ENCODE results near the gene SCNN1G. TPM values are rescaled to one million over a fixed set of nuclear protein-coding genes. Genes with fewer than 3 reads are reported as not detected.

Gene SCNN1G
- total RNA-seq, 1 donor from 2014 or later = not detected

- no peaks in the 10 kb centered on the region for H3K9me3 Mint-ChIP-seq (ENCODE audit: low read depth)
- H3K36me3 Mint-ChIP-seq (ENCODE audit: low read depth) = no peaks in the 10 kb centered on the region
- TF ChIP-seq CTCF (IDR thresholded peaks at IDR 0.05) = no peak
- no peak overlapping the region for H3K27ac Mint-ChIP-seq (ENCODE audit: unreplicated experiment)
- no peak for DNase-seq (ENCODE audit: low spot score)
- H3K27me3 Mint-ChIP-seq (ENCODE audit: low read depth) = peaks cover 24% of the 10 kb centered on the region
- H3K4me1 Mint-ChIP-seq (ENCODE audit: low read depth) = no peaks in the 10 kb centered on the region
- H3K4me3 Mint-ChIP-seq (ENCODE audit: unreplicated experiment) = no peak overlapping the region
Measured at GRCh38 chr16:23174622-23175021, 7.9 kb upstream of the SCNN1G start.

GRCh38 chr16:23175651-23176050, 6.9 kb upstream of the SCNN1G start:
- Mint-ChIP-seq H3K36me3 (ENCODE audit: low read depth) (no peaks in the 10 kb centered on the region), H3K27ac (ENCODE audit: unreplicated experiment) (no peak overlapping the region), H3K9me3 (ENCODE audit: low read depth) (no peaks in the 10 kb centered on the region), H3K27me3 (ENCODE audit: low read depth) (peaks cover 23% of the 10 kb centered on the region), H3K4me3 (ENCODE audit: unreplicated experiment) (no peak overlapping the region), H3K4me1 (ENCODE audit: low read depth) (no peaks in the 10 kb centered on the region)
- no peak for DNase-seq (ENCODE audit: low spot score)
- TF ChIP-seq CTCF (IDR thresholded peaks at IDR 0.05) = no peak

- H3K27me3 Mint-ChIP-seq (ENCODE audit: low read depth) = peaks cover 58% of the 10 kb centered on the region
- no peaks in the 10 kb centered on the region for H3K36me3 Mint-ChIP-seq (ENCODE audit: low read depth)
- no peak overlapping the region for H3K27ac Mint-ChIP-seq (ENCODE audit: unreplicated experiment)
- H3K4me1 Mint-ChIP-seq (ENCODE audit: low read depth) = peaks cover 5% of the 10 kb centered on the region
- H3K4me3 Mint-ChIP-seq (ENCODE audit: unreplicated experiment) = no peak overlapping the region
- DNase-seq (ENCODE audit: low spot score) = no peak
- no peaks in the 10 kb centered on the region for H3K9me3 Mint-ChIP-seq (ENCODE audit: low read depth)
- TF ChIP-seq CTCF (IDR thresholded peaks at IDR 0.05) = no peak
Measured at GRCh38 chr16:23181506-23181905, 1.0 kb upstream of the SCNN1G start.

- peaks cover 5% of the 10 kb centered on the region for H3K4me1 Mint-ChIP-seq (ENCODE audit: low read depth)
- H3K9me3 Mint-ChIP-seq (ENCODE audit: low read depth) = no peaks in the 10 kb centered on the region
- peak overlapping the region; percentile 56 for H3K4me3 Mint-ChIP-seq (ENCODE audit: unreplicated experiment)
- peak; percentile 91 for TF ChIP-seq CTCF (IDR thresholded peaks at IDR 0.05)
- H3K27ac Mint-ChIP-seq (ENCODE audit: unreplicated experiment) = no peak overlapping the region
- DNase-seq (ENCODE audit: low spot score) = no peak
- H3K36me3 Mint-ChIP-seq (ENCODE audit: low read depth) = no peaks in the 10 kb centered on the region
- peaks cover 60% of the 10 kb centered on the region for H3K27me3 Mint-ChIP-seq (ENCODE audit: low read depth)
Measured at GRCh38 chr16:23182206-23182678, 303 bp upstream of the SCNN1G start.

GRCh38 chr16:23183543-23183862, 958 bp downstream of the SCNN1G start:
- no peak overlapping the region for H3K27ac Mint-ChIP-seq (ENCODE audit: unreplicated experiment)
- DNase-seq (ENCODE audit: low spot score) = no peak
- H3K9me3 Mint-ChIP-seq (ENCODE audit: low read depth) = no peaks in the 10 kb centered on the region
- H3K27me3 Mint-ChIP-seq (ENCODE audit: low read depth) = peaks cover 62% of the 10 kb centered on the region
- no peaks in the 10 kb centered on the region for H3K36me3 Mint-ChIP-seq (ENCODE audit: low read depth)
- H3K4me1 Mint-ChIP-seq (ENCODE audit: low read depth) = peaks cover 5% of the 10 kb centered on the region
- no peak for TF ChIP-seq CTCF (IDR thresholded peaks at IDR 0.05)
- H3K4me3 Mint-ChIP-seq (ENCODE audit: unreplicated experiment) = no peak overlapping the region
